NCI-H774 (cell line): ENCODE data around the gene OTOG.

Experiments
- DNase-seq: peaks from one replicate; lab custom pipeline; 2025; lab: John Stamatoyannopoulos, UW

OTOG gene

DNA sequence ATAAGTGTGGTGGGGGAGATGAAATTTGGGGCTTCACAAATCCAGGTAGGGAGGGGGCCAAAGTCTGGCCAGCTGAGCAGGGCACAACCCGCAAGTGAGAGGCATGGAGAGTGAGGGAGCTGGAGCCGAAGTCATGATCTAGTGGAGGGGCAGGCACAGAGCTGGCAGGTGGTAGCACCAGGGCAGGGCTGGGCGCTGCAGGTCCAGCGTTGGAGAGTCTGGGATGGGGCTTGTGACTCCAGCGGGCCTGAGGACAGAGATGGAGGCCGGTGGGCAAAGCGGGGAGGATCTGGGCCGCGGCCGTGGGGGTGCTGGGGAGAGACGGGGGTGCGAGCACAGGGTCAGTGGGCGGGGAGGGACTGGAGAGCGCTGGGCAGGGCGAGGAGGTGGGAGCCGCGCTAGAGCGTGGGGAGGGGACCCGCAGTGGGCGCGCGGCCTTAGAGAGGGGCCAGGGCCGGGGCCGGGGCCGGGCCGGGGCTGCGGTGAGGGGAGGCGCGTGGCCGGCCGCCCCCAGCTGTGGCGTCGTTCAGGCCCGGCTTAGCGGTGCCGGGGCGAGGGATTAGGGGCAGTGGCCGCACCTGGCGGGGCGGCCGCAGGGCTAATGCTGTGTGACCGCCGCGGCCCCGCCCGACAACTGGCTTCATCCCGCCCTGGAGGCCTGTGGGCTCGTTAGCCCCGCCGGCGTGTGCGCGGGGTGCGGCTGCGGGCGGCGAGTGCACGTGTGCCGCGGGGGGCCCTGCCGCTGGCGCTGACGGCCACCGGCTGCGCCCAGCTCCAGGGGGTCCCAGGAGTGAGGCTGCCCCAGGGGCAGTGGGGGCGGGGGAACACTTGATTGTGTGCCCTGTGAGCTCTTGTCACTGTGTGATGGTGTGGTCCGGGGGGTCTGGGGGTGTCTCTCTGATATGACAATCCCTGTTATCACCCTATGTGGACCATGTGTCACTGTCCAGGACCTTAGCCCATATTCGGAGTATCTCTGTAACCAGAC is 148.7 kb downstream of the OTOG start:
- no peak for DNase-seq

- DNase-seq: no peak
These were observed 149.7 kb downstream of the OTOG start for GRCh38 chr11:17696741-17697140.
